COLO668 (cell line): ENCODE data around the gene CXCL5.
"Not testable (repeated sequence)": the region's sequence is repeated elsewhere in the genome, so short reads cannot be mapped to it uniquely, and the experiment has no call there.

ENCODE experiments used
- DNase-seq: peaks from one replicate; lab custom pipeline; 2025; ENCODE audit not compliant: unreplicated experiment; lab: John Stamatoyannopoulos, UW

CXCL5 gene

GRCh38 chr4:74015126-74015780 lies 16.8 kb upstream of the CXCL5 start:
- DNase-seq = no peak

GRCh38 chr4:74014332-74014731 lies 15.9 kb upstream of the CXCL5 start:
- DNase-seq = no peak

- no peak for DNase-seq
Measured at GRCh38 chr4:74013264-74013663, 14.8 kb upstream of the CXCL5 start.

GRCh38 chr4:74012130-74012529 lies 13.7 kb upstream of the CXCL5 start:
- DNase-seq = no peak

- DNase-seq = no peak
Measured at GRCh38 chr4:74009307-74009706, 10.8 kb upstream of the CXCL5 start.

- no peak for DNase-seq
Measured at GRCh38 chr4:74006009-74006476, 7.6 kb upstream of the CXCL5 start.

- DNase-seq = no peak
Measured at GRCh38 chr4:74005528-74005927, 7.1 kb upstream of the CXCL5 start.

GRCh38 chr4:74004668-74005067 lies 6.2 kb upstream of the CXCL5 start:
- DNase-seq = no peak

- DNase-seq = no peak
Measured at GRCh38 chr4:74000301-74000700, 1.8 kb upstream of the CXCL5 start.

- no peak for DNase-seq
Measured at GRCh38 chr4:73992050-73992449, 6.4 kb downstream of the CXCL5 start.

- DNase-seq = no peak
Measured at GRCh38 chr4:73991742-73992000, 6.8 kb downstream of the CXCL5 start.

- DNase-seq = no peak
Measured at GRCh38 chr4:73990988-73991741, 7.3 kb downstream of the CXCL5 start.

GRCh38 chr4:73989928-73990327 lies 8.5 kb downstream of the CXCL5 start:
- no peak for DNase-seq

- no peak for DNase-seq
Measured at GRCh38 chr4:73989031-73989430, 9.4 kb downstream of the CXCL5 start.

- DNase-seq = no peak
Measured at GRCh38 chr4:73988061-73988460, 10.4 kb downstream of the CXCL5 start, which contains the start of gene PPBP. TSS of gene PPBP (minus strand) at chr4:73988190. CDS start at chr4:73988103, 87 bp downstream.

- no peak for DNase-seq
Measured at GRCh38 chr4:73985528-73985852, 13.0 kb downstream of the CXCL5 start.

GRCh38 chr4:73984736-73985527 lies 13.5 kb downstream of the CXCL5 start:
- peak; percentile 11 for DNase-seq

- not testable (repeated sequence) for DNase-seq
Measured at GRCh38 chr4:73981175-73981574, 17.3 kb downstream of the CXCL5 start.

GRCh38 chr4:73979407-73979957 lies 19.0 kb downstream of the CXCL5 start:
- DNase-seq = no peak

- DNase-seq = no peak
Measured at GRCh38 chr4:73978886-73979285, 19.6 kb downstream of the CXCL5 start.

GRCh38 chr4:73976716-73977115 lies 21.8 kb downstream of the CXCL5 start:
- no peak for DNase-seq

- DNase-seq = no peak
Measured at GRCh38 chr4:73976217-73976616, 22.3 kb downstream of the CXCL5 start.
